Measurements from ENCODE around the gene NEB. TPM values are rescaled to one million over a fixed set of nuclear protein-coding genes. Genes with fewer than 3 reads are reported as not detected.

NEB gene
- total RNA-seq, 1 donor from 2014 or later = under 0.01 TPM

GRCh38 chr2:151478011-151478410, 256.3 kb downstream of the NEB start:
- TF ChIP-seq CTCF (conservative IDR thresholded peaks at IDR 0.05; ENCODE audit: low read depth, low read length) = no peak
- DNase-seq (ENCODE audit: low read depth) = no peak
- H3K4me3 ChIP-seq (ENCODE audit: low read depth, low read length) = no peak overlapping the region

- DNase-seq (ENCODE audit: low read depth) = no peak
- no peak for TF ChIP-seq CTCF (conservative IDR thresholded peaks at IDR 0.05; ENCODE audit: low read depth, low read length)
- H3K4me3 ChIP-seq (ENCODE audit: low read depth, low read length) = no peak overlapping the region
Observed at GRCh38 chr2:151476287-151476686, 258.0 kb downstream of the NEB start.

- DNase-seq (ENCODE audit: low read depth) = no peak
- no peak overlapping the region for H3K4me3 ChIP-seq (ENCODE audit: low read depth, low read length)
- no peak for TF ChIP-seq CTCF (conservative IDR thresholded peaks at IDR 0.05; ENCODE audit: low read depth, low read length)
Observed at GRCh38 chr2:151475071-151475470, 259.2 kb downstream of the NEB start.

- no peak for DNase-seq (ENCODE audit: low read depth)
- TF ChIP-seq CTCF (conservative IDR thresholded peaks at IDR 0.05; ENCODE audit: low read depth, low read length) = no peak
- no peak overlapping the region for H3K4me3 ChIP-seq (ENCODE audit: low read depth, low read length)
Observed at GRCh38 chr2:151472966-151473365, 261.3 kb downstream of the NEB start.

GRCh38 chr2:151470556-151470955, 263.7 kb downstream of the NEB start:
- TF ChIP-seq CTCF (conservative IDR thresholded peaks at IDR 0.05; ENCODE audit: low read depth, low read length) = no peak
- no peak overlapping the region for H3K4me3 ChIP-seq (ENCODE audit: low read depth, low read length)
- DNase-seq (ENCODE audit: low read depth) = peak; percentile 20

GRCh38 chr2:151465771-151466170, 268.5 kb downstream of the NEB start:
- no peak for DNase-seq (ENCODE audit: low read depth)
- no peak for TF ChIP-seq CTCF (conservative IDR thresholded peaks at IDR 0.05; ENCODE audit: low read depth, low read length)
- H3K4me3 ChIP-seq (ENCODE audit: low read depth, low read length) = no peak overlapping the region

GRCh38 chr2:151459358-151459757, 274.9 kb downstream of the NEB start:
- no peak for DNase-seq (ENCODE audit: low read depth)
- no peak overlapping the region for H3K4me3 ChIP-seq (ENCODE audit: low read depth, low read length)
- no peak for TF ChIP-seq CTCF (conservative IDR thresholded peaks at IDR 0.05; ENCODE audit: low read depth, low read length)
